OCI-LY1 (cell line): Measurements from ENCODE around the gene PIKFYVE.

ENCODE experiments used
- H2AFZ ChIP-seq: fragments of 200-600 bp; sonication (generic), shearing (Covaris generic); 2 replicates; pipeline ENCODE4 v1.6.0; 2014; ENCODE audit warnings: antibody characterized with exemption, mild to moderate bottlenecking, low read length
- H3F3A ChIP-seq: fragments of 200-600 bp; sonication (generic), shearing (Covaris generic); 2 replicates; pipeline ENCODE4 v1.6.0; 2014; ENCODE audit warnings: mild to moderate bottlenecking, antibody characterized with exemption, low read length, moderate library complexity; ENCODE audit not compliant: insufficient read depth
- H3K27ac ChIP-seq: fragments of 200-600 bp; sonication (generic); 2 replicates; pipeline ENCODE4 v1.5.1; 2014; ENCODE audit warnings: low read length, mixed run types, mild to moderate bottlenecking, low read depth; ENCODE audit not compliant: poor library complexity, severe bottlenecking
- H3K27me3 ChIP-seq: fragments of 200-600 bp; sonication (generic); 2 replicates; pipeline ENCODE4 v1.6.0; 2014; ENCODE audit warnings: antibody characterized with exemption, mild to moderate bottlenecking, low read length, moderate library complexity; ENCODE audit not compliant: insufficient read depth
- H3K36me3 ChIP-seq: fragments of 200-600 bp; sonication (generic); 2 replicates; pipeline ENCODE4 v1.6.1; 2014; ENCODE audit warnings: mild to moderate bottlenecking, antibody characterized with exemption, low read length, moderate library complexity, mixed read lengths; ENCODE audit not compliant: insufficient read depth
- H3K4me1 ChIP-seq: fragments of 200-600 bp; sonication (generic); 2 replicates; pipeline ENCODE4 v1.5.1; 2014; ENCODE audit warnings: mild to moderate bottlenecking, low read length, moderate library complexity; ENCODE audit not compliant: insufficient read depth, severe bottlenecking
- H3K4me2 ChIP-seq: fragments of 200-600 bp; sonication (generic), shearing (Covaris generic); 2 replicates; pipeline ENCODE4 v1.6.1; 2014; ENCODE audit warnings: low read length
- H3K4me3 ChIP-seq: fragments of 200-600 bp; sonication (generic); 2 replicates; pipeline ENCODE4 v1.5.1; 2014; ENCODE audit warnings: low read length, low read depth, mild to moderate bottlenecking, mixed read lengths; ENCODE audit not compliant: poor library complexity, severe bottlenecking
- H3K79me2 ChIP-seq: fragments of 200-600 bp; shearing (Covaris generic); 2 replicates; pipeline ENCODE4 v1.6.1; 2016; ENCODE audit warnings: mixed run types, low read length, mixed read lengths; ENCODE audit not compliant: insufficient read depth
- H3K9ac ChIP-seq: fragments of 200-600 bp; sonication (generic), shearing (Covaris generic); 2 replicates; pipeline ENCODE4 v1.6.1; 2014; ENCODE audit warnings: mild to moderate bottlenecking, low read length, mixed read lengths
- H3K9me2 ChIP-seq: fragments of 200-600 bp; sonication (generic), shearing (Covaris generic); 2 replicates; pipeline ENCODE4 v1.6.1; 2014; ENCODE audit warnings: low read depth, mild to moderate bottlenecking, low read length, mixed read lengths
- H3K9me3 ChIP-seq: fragments of 200-600 bp; shearing (Covaris generic); 2 replicates; pipeline ENCODE4 v1.6.1; 2014; ENCODE audit warnings: low read length, mixed read lengths
- H4K20me1 ChIP-seq: fragments of 200-600 bp; sonication (generic), shearing (Covaris generic); 2 replicates; pipeline ENCODE4 v1.6.0; 2016; ENCODE audit warnings: mild to moderate bottlenecking, low read length; ENCODE audit not compliant: insufficient read depth
- EZH2 ChIP-seq: fragments of 200-600 bp; sonication (generic), shearing (Covaris generic); IDR thresholded peaks from 2 replicates; pipeline ENCODE4 v1.8.0; 2017; ENCODE audit warnings: borderline replicate concordance, mixed run types, mild to moderate bottlenecking, antibody characterized with exemption, low read length, moderate library complexity, mixed read lengths
- TF ChIP-seq, protein P1 (sequence below): fragments of 200-600 bp; sonication (generic), shearing (Covaris generic); IDR thresholded peaks from 2 replicates; pipeline ENCODE4 v1.5.1; 2017; ENCODE audit warnings: mild to moderate bottlenecking, antibody characterized with exemption, low read length, moderate library complexity, mixed read lengths

The PIKFYVE gene

DNA sequence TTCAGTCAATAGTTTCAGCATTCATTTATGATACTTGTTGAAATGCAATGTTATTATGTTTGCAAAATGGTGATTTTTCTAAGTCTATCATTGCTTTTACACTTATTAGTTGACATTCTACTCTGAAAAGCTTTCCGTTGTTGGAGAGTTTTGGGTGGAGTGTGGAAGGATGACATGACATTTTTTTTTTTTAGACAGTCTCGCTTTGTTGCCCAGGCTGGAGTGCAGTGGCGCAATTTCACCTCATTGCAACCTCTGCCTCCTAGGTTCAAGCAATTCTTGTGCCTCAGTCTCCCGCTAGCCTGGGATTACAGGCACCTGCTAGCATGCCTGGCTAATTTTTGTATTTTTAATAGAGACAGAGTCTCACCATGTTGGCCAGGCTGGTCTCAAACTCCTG is 29.8 kb downstream of the PIKFYVE start:
- H2AFZ ChIP-seq, result no peak overlapping the region
- H3K79me2 ChIP-seq, result no peaks in the 10 kb centered on the region
- no peak overlapping the region for H3K9ac ChIP-seq
- TF ChIP-seq, protein P1, sequence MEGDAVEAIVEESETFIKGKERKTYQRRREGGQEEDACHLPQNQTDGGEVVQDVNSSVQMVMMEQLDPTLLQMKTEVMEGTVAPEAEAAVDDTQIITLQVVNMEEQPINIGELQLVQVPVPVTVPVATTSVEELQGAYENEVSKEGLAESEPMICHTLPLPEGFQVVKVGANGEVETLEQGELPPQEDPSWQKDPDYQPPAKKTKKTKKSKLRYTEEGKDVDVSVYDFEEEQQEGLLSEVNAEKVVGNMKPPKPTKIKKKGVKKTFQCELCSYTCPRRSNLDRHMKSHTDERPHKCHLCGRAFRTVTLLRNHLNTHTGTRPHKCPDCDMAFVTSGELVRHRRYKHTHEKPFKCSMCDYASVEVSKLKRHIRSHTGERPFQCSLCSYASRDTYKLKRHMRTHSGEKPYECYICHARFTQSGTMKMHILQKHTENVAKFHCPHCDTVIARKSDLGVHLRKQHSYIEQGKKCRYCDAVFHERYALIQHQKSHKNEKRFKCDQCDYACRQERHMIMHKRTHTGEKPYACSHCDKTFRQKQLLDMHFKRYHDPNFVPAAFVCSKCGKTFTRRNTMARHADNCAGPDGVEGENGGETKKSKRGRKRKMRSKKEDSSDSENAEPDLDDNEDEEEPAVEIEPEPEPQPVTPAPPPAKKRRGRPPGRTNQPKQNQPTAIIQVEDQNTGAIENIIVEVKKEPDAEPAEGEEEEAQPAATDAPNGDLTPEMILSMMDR, result no peak
- TF ChIP-seq EZH2, result no peak
- no peaks in the 10 kb centered on the region for H3K4me1 ChIP-seq
- no peaks in the 10 kb centered on the region for H4K20me1 ChIP-seq
- no peak overlapping the region for H3K4me2 ChIP-seq
- no peaks in the 10 kb centered on the region for H3F3A ChIP-seq
- H3K9me2 ChIP-seq, result no peaks in the 10 kb centered on the region
- H3K27ac ChIP-seq, result no peak overlapping the region
- no peak overlapping the region for H3K4me3 ChIP-seq
- peaks cover 4% of the 10 kb centered on the region; the same call in 1 of the 2 replicates for H3K9me3 ChIP-seq
- H3K27me3 ChIP-seq, result no peaks in the 10 kb centered on the region
- peaks cover 73% of the 10 kb centered on the region for H3K36me3 ChIP-seq

DNA sequence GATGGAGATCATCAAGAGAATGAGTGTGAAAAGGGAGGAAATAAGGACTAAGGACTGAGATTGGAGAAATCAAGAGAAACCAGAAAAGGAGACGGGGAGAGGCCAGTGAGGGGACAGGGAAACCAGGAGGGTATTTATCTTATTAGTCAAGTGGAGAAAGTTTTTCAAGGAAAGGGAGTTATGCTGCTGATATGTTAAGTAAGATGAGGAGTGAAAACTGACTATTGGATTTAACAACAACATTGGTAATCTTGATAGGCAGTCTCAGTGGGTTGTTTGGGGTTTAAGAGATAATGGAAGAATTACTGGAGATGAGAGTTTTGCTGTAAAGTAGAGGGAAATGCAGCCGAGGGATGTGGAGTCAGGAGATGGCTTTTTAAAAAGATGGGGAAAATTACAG is 30.6 kb downstream of the PIKFYVE start:
- Histone ChIP-seq H3K79me2 (no peaks in the 10 kb centered on the region), H3K27me3 (no peaks in the 10 kb centered on the region), H3K9me3 (no peaks in the 10 kb centered on the region), H4K20me1 (no peaks in the 10 kb centered on the region), H3K36me3 (peaks cover 73% of the 10 kb centered on the region), H3K4me1 (no peaks in the 10 kb centered on the region), H3K4me2 (no peak overlapping the region), H3K27ac (no peak overlapping the region), H2AFZ (no peak overlapping the region), H3K9ac (no peak overlapping the region), H3K9me2 (no peaks in the 10 kb centered on the region), H3F3A (no peaks in the 10 kb centered on the region), H3K4me3 (no peak overlapping the region)
- TF ChIP-seq, protein P1, result no peak
- TF ChIP-seq EZH2, result no peak

- H3K79me2 ChIP-seq, result no peaks in the 10 kb centered on the region
- H2AFZ ChIP-seq, result no peak overlapping the region
- no peaks in the 10 kb centered on the region for H3K9me2 ChIP-seq
- H4K20me1 ChIP-seq, result no peaks in the 10 kb centered on the region
- no peak overlapping the region for H3K4me3 ChIP-seq
- H3K4me1 ChIP-seq, result no peaks in the 10 kb centered on the region
- peaks cover 73% of the 10 kb centered on the region for H3K36me3 ChIP-seq
- TF ChIP-seq, protein P1, result no peak
- TF ChIP-seq EZH2, result no peak
- H3K4me2 ChIP-seq, result no peak overlapping the region
- no peaks in the 10 kb centered on the region for H3F3A ChIP-seq
- no peak overlapping the region for H3K27ac ChIP-seq
- H3K9ac ChIP-seq, result no peak overlapping the region
- H3K27me3 ChIP-seq, result no peaks in the 10 kb centered on the region
- no peaks in the 10 kb centered on the region for H3K9me3 ChIP-seq
Measured at GRCh38 chr2:208297961-208298360, 31.9 kb downstream of the PIKFYVE start.
